Tibial nerve (tissue), 4 donors: ENCODE results near the gene NDC1. TPM values are rescaled to one million over a fixed set of nuclear protein-coding genes. Genes with fewer than 3 reads are reported as not detected.

Experiments used
- DNase-seq, 2 donors: peaks; one replicate each; pipeline ENCODE4 v3.0.0-alpha.2; 2019; ENCODE audit warnings: low spot score in 2 of 2
- H3K27ac ChIP-seq, 4 donors: fragments of 200-600 bp; sonication (generic) in 3 of 4; one replicate each; pipeline ENCODE4 v1.5.1; 2017 to 2019; ENCODE audit warnings: mild to moderate bottlenecking in 1 of 4
- H3K27me3 ChIP-seq, 2 donors: fragments of 200-600 bp; sonication (generic) in 1 of 2; one replicate each; pipeline versions ENCODE4 v1.5.1 to v1.6.0; 2017 to 2019
- H3K36me3 ChIP-seq, 3 donors: fragments of 200-600 bp; sonication (generic); one replicate each; pipeline ENCODE4 v1.5.1; 2018 to 2019
- H3K4me1 ChIP-seq, 4 donors: fragments of 200-600 bp; sonication (generic) in 3 of 4; one replicate each; pipeline ENCODE4 v1.5.1; 2017 to 2019
- H3K4me3 ChIP-seq, 4 donors: fragments of 200-600 bp; sonication (generic) in 3 of 4; one replicate each; pipeline ENCODE4 v1.5.1; 2017 to 2019; ENCODE audit warnings: mild to moderate bottlenecking in 1 of 4, moderate library complexity in 1 of 4
- H3K9me3 ChIP-seq, 4 donors: fragments of 200-600 bp; sonication (generic) in 3 of 4; one replicate each; pipeline ENCODE4 v1.5.1; 2017 to 2019
- CTCF ChIP-seq, 5 experiments: fragments of 200-600 bp in 3 of 5; fragments of 450-650 bp in 2 of 5; sonication (generic) in 3 of 5; IDR thresholded peaks; one replicate each; pipeline ENCODE4 v1.5.1; 2016 to 2019; ENCODE audit warnings: antibody characterized with exemption in 5 of 5, mild to moderate bottlenecking in 3 of 5, moderate library complexity in 2 of 5
- EP300 ChIP-seq, 2 donors: sonication (generic); formaldehyde crosslinking; IDR thresholded peaks; one replicate each; pipeline ENCODE4 v1.6.1; 2017; ENCODE audit warnings: antibody characterized with exemption in 2 of 2, mild to moderate bottlenecking in 1 of 2
- POLR2A ChIP-seq, 2 donors: fragments of 450-650 bp; IDR thresholded peaks; one replicate each; pipeline ENCODE4 v1.6.1; 2017; ENCODE audit warnings: antibody characterized with exemption in 2 of 2, mild to moderate bottlenecking in 2 of 2, moderate library complexity in 2 of 2
- WGBS, 2 donors: methylation state at CpG; one replicate each; pipeline ENCODE4 v1.1.5; 2018; 5-methylcytosine and 5-hydroxymethylcytosine counted together
- total RNA-seq, 4 donors: library from RNA; depleted of rRNA; stranded (reverse); fragments of >200 nt; gene quantifications; one replicate each; pipeline ENCODE4 v1.1.0, GENCODE V29; 2016

NDC1 gene
- total RNA-seq, 4 donors from 2014 or later, result 8.0 to 13.5 (median 11.5) TPM

DNA sequence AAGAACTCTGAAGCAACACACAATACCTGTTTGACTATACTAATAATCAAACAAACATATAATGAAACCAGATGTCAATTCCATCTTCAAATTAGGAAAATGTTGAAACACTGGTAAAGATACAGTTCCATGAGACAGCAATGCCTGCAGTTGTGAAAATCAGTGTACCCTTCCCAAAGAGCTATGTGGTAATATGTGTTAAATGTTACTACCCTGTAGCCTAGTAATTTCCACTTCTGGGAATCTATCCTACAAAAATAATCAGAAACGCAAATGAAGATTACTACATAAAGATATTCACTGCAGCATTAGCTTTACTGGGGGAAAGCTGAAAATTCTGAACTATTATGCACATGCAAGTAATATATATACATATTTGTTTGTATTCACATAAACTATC, 116.1 kb downstream of the NDC1 start:
- Histone ChIP-seq H3K4me3 (no peak overlapping the region), H3K36me3 (no peaks in the 10 kb centered on the region), H3K4me1 (no peaks in the 10 kb centered on the region), H3K27me3 (no peaks in the 10 kb centered on the region), H3K27ac (no peak overlapping the region), H3K9me3 (no peaks in the 10 kb centered on the region)
- 58 to 65% methylated on average over 1 of the region's 1 CpG for WGBS, 2 donors
- no peak for DNase-seq
- no peak for TF ChIP-seq CTCF (IDR thresholded peaks at IDR 0.05)
- no peak for TF ChIP-seq EP300 (IDR thresholded peaks at IDR 0.05)
- no peak for TF ChIP-seq POLR2A (IDR thresholded peaks at IDR 0.05)

GRCh38 chr1:53721088-53721487, 117.0 kb downstream of the NDC1 start:
- H3K9me3 ChIP-seq, result no peaks in the 10 kb centered on the region
- no peak overlapping the region for H3K4me3 ChIP-seq
- no peaks in the 10 kb centered on the region for H3K27me3 ChIP-seq
- no peak for DNase-seq
- 71 to 78% methylated on average over 4 of the region's 4 CpGs for WGBS, 2 donors
- no peak for TF ChIP-seq EP300 (IDR thresholded peaks at IDR 0.05)
- no peak for TF ChIP-seq POLR2A (IDR thresholded peaks at IDR 0.05)
- no peak for TF ChIP-seq CTCF (IDR thresholded peaks at IDR 0.05)
- H3K27ac ChIP-seq, result no peak overlapping the region
- no peaks in the 10 kb centered on the region for H3K4me1 ChIP-seq
- H3K36me3 ChIP-seq, result no peaks in the 10 kb centered on the region

GRCh38 chr1:53719469-53719868, 118.6 kb downstream of the NDC1 start:
- H3K36me3 ChIP-seq, result no peaks in the 10 kb centered on the region
- 66 to 90% methylated on average over 2 of the region's 2 CpGs for WGBS, 2 donors
- no peaks in the 10 kb centered on the region for H3K9me3 ChIP-seq
- H3K4me1 ChIP-seq, result no peaks in the 10 kb centered on the region
- H3K27ac ChIP-seq, result no peak overlapping the region
- H3K27me3 ChIP-seq, result peaks cover 0 to 4% of the 10 kb centered on the region in 2 donors
- H3K4me3 ChIP-seq, result no peak overlapping the region
- TF ChIP-seq POLR2A (IDR thresholded peaks at IDR 0.05) (no peak), CTCF (IDR thresholded peaks at IDR 0.05) (no peak), EP300 (IDR thresholded peaks at IDR 0.05) (no peak)
- DNase-seq, result no peak

GRCh38 chr1:53718443-53718842, 119.7 kb downstream of the NDC1 start:
- H3K4me1 ChIP-seq, result no peaks in the 10 kb centered on the region
- peaks cover 0 to 5% of the 10 kb centered on the region in 2 donors for H3K27me3 ChIP-seq
- no peak for DNase-seq
- H3K9me3 ChIP-seq, result no peaks in the 10 kb centered on the region
- no peak overlapping the region for H3K4me3 ChIP-seq
- no peaks in the 10 kb centered on the region for H3K36me3 ChIP-seq
- 75 to 82% methylated on average over 2 of the region's 2 CpGs for WGBS, 2 donors
- TF ChIP-seq POLR2A (IDR thresholded peaks at IDR 0.05) (no peak), CTCF (IDR thresholded peaks at IDR 0.05) (no peak), EP300 (IDR thresholded peaks at IDR 0.05) (no peak)
- H3K27ac ChIP-seq, result no peak overlapping the region

GRCh38 chr1:53717025-53717804, 120.9 kb downstream of the NDC1 start:
- Histone ChIP-seq H3K4me3 (no peak overlapping the region), H3K9me3 (no peaks in the 10 kb centered on the region), H3K36me3 (no peaks in the 10 kb centered on the region), H3K4me1 (no peaks in the 10 kb centered on the region), H3K27me3 (peaks cover 0 to 5% of the 10 kb centered on the region in 2 donors), H3K27ac (no peak overlapping the region)
- TF ChIP-seq CTCF (IDR thresholded peaks at IDR 0.05), result no peak
- no peak for TF ChIP-seq POLR2A (IDR thresholded peaks at IDR 0.05)
- no peak for TF ChIP-seq EP300 (IDR thresholded peaks at IDR 0.05)
- 83 to 90% methylated on average over 6 of the region's 6 CpGs for WGBS, 2 donors
- no peak for DNase-seq
